Measurements from ENCODE around the gene CC2D2B.

- TF ChIP-seq, protein P1, sequence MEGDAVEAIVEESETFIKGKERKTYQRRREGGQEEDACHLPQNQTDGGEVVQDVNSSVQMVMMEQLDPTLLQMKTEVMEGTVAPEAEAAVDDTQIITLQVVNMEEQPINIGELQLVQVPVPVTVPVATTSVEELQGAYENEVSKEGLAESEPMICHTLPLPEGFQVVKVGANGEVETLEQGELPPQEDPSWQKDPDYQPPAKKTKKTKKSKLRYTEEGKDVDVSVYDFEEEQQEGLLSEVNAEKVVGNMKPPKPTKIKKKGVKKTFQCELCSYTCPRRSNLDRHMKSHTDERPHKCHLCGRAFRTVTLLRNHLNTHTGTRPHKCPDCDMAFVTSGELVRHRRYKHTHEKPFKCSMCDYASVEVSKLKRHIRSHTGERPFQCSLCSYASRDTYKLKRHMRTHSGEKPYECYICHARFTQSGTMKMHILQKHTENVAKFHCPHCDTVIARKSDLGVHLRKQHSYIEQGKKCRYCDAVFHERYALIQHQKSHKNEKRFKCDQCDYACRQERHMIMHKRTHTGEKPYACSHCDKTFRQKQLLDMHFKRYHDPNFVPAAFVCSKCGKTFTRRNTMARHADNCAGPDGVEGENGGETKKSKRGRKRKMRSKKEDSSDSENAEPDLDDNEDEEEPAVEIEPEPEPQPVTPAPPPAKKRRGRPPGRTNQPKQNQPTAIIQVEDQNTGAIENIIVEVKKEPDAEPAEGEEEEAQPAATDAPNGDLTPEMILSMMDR (IDR thresholded peaks at IDR 0.05), result no peak
- TF ChIP-seq POLR2A (IDR thresholded peaks at IDR 0.05) (no peak), POLR2AphosphoS5 (IDR thresholded peaks at IDR 0.05; ENCODE audit: insufficient read depth in 1 of 2, low read depth in 1 of 2) (no peak)
Observed at GRCh38 chr10:96046546-96046945, 138.8 kb downstream of the CC2D2B start.

Data from vagina (tissue), 2 donors.